K562 (cell line): ENCODE measurements around the gene DIPK1B. TPM values are rescaled to one million over a fixed set of nuclear protein-coding genes. Genes with fewer than 3 reads are reported as not detected.

Source experiments
- ATF7 ChIP-seq: fragments of 450-650 bp; IDR thresholded peaks from 2 replicates; pipeline ENCODE4 v1.7.1; 2014; ENCODE audit warnings: mild to moderate bottlenecking, moderate library complexity
- EHMT2 ChIP-seq: fragments of 450-650 bp; IDR thresholded peaks from 2 replicates; pipeline ENCODE4 v1.6.1; 2018; ENCODE audit warnings: antibody characterized with exemption
- ERF ChIP-seq: fragments of 450-650 bp; formaldehyde crosslinking; IDR thresholded peaks from 2 replicates; pipeline ENCODE4 v1.4.0; 2020; ENCODE audit warnings: mild to moderate bottlenecking, mixed read lengths
- FOXA3 ChIP-seq, 2 experiments: fragments of 450-650 bp in 1 of 2; sonication (generic) in 1 of 2; formaldehyde crosslinking; IDR thresholded peaks in 1 of 2; conservative IDR thresholded peaks in 1 of 2; 2 replicates each; pipeline versions ENCODE4 v1.4.0 to v1.8.0; 2020 to 2022; ENCODE audit warnings: mild to moderate bottlenecking in 2 of 2, missing genetic modification reagents in 1 of 2
- FOXJ2 ChIP-seq: fragments of 200-800 bp; sonication (Bioruptor generic); IDR thresholded peaks from 2 replicates; pipeline ENCODE4 v1.6.1; 2016; ENCODE audit warnings: missing genetic modification characterization, missing compliant biosample characterization
- HDAC2 ChIP-seq: fragments of 450-650 bp; IDR thresholded peaks from 2 replicates; pipeline ENCODE4 v1.6.1; 2016; ENCODE audit warnings: mild to moderate bottlenecking
- KAT8 ChIP-seq: fragments of 450-650 bp; IDR thresholded peaks from 2 replicates; pipeline ENCODE4 v1.6.1; 2016; ENCODE audit warnings: low read depth, mild to moderate bottlenecking
- MEF2A ChIP-seq: IDR thresholded peaks from 2 replicates; pipeline ENCODE4 v1.6.1; 2011; ENCODE audit warnings: low read depth, mild to moderate bottlenecking, low read length, moderate library complexity; ENCODE audit not compliant: control insufficient read depth
- MTA3 ChIP-seq: fragments of 450-650 bp; formaldehyde crosslinking; IDR thresholded peaks from 2 replicates; pipeline ENCODE4 v1.6.1; 2017; ENCODE audit warnings: mild to moderate bottlenecking, borderline replicate concordance
- POLR2A ChIP-seq: fragments of 450-650 bp; conservative IDR thresholded peaks from 2 replicates; pipeline ENCODE4 v1.6.1; 2016
- POLR2G ChIP-seq: fragments of 200-400 bp; formaldehyde crosslinking; IDR thresholded peaks from 2 replicates; pipeline ENCODE4 v1.6.1; 2017; ENCODE audit warnings: low read depth, mild to moderate bottlenecking, antibody characterized with exemption, low read length, moderate library complexity
- SMAD4 ChIP-seq: fragments of 250-450 bp; sonication (Bioruptor Pico); conservative IDR thresholded peaks from 2 replicates; pipeline ENCODE4 v1.8.0; 2021; ENCODE audit warnings: inconsistent platforms, mild to moderate bottlenecking, moderate library complexity
- U2AF1 ChIP-seq: fragments of 200-400 bp; formaldehyde crosslinking; optimal IDR thresholded peaks from 2 replicates; pipeline ENCODE3; 2017; ENCODE audit warnings: mild to moderate bottlenecking, low read depth, low read length, moderate library complexity
- ZNF134 ChIP-seq: fragments of 250-450 bp; sonication (Bioruptor Pico); conservative IDR thresholded peaks from 2 replicates; pipeline ENCODE4 v1.4.0; 2020
- ZNF239 ChIP-seq: fragments of 250-450 bp; sonication (Bioruptor Pico); IDR thresholded peaks from 2 replicates; pipeline ENCODE4 v1.4.0; 2020; ENCODE audit warnings: mild to moderate bottlenecking
- ZNF253 ChIP-seq: fragments of 250-450 bp; sonication (Bioruptor Pico); conservative IDR thresholded peaks from 2 replicates; pipeline ENCODE4 v1.6.1; 2021; ENCODE audit warnings: mild to moderate bottlenecking
- ZNF282 ChIP-seq: sonication (generic); formaldehyde crosslinking; IDR thresholded peaks from 2 replicates; pipeline ENCODE4 v1.8.1; 2023; ENCODE audit warnings: missing genetic modification reagents
- polyA plus RNA-seq, 8 experiments: library from polyadenylated mRNA; depleted of rRNA in 4 of 8; stranded (reverse) in 5 of 8; unstranded in 3 of 8; fragments of >200 nt; fragmentation: Nextera tagmentation in 2 of 8; fragmentation: Illumina TruSeq in 1 of 8; extraction: Ambion mirVana in 2 of 8; extraction: Trizol in 1 of 8; gene quantifications; 2 replicates each; pipeline versions ENCODE4 v1.2.1 to v1.2.3, GENCODE V29; 2011 to 2014; ENCODE audit warnings: inconsistent platforms in 1 of 8, missing spikeins in 1 of 8
- total RNA-seq, 7 experiments: library from RNA; depleted of rRNA in 6 of 7; stranded (reverse); fragments of >200 nt in 6 of 7; fragmentation: Illumina TruSeq in 2 of 7; extraction: Trizol in 2 of 7; gene quantifications; 2 replicates each; pipeline versions ENCODE4 v1.2.1 to v1.2.3, GENCODE V29; 2011 to 2021; ENCODE audit warnings: low replicate concordance in 1 of 7
- TF ChIP-seq, protein P1 (sequence below): sonication (generic); formaldehyde crosslinking; IDR thresholded peaks from 2 replicates; pipeline ENCODE4 v1.8.0; 2022; ENCODE audit warnings: missing genetic modification reagents, mild to moderate bottlenecking, borderline replicate concordance
- TF ChIP-seq, protein P2 (sequence below), 2 experiments: IDR thresholded peaks; 2 replicates each; pipeline ENCODE4 v1.6.1; 2012; ENCODE audit warnings: improper control_type of control experiment in 2 of 2, low read depth in 2 of 2, low read length in 2 of 2, borderline replicate concordance in 1 of 2
- TF ChIP-seq, protein P3 (sequence below): sonication (generic); formaldehyde crosslinking; IDR thresholded peaks from 2 replicates; pipeline ENCODE4 v1.8.0; 2022; ENCODE audit warnings: mild to moderate bottlenecking, missing genetic modification reagents, borderline replicate concordance
- TF ChIP-seq, protein P4 (sequence below): fragments of 250-450 bp; sonication (Bioruptor Pico); IDR thresholded peaks from 2 replicates; pipeline ENCODE4 v1.8.0; 2021; ENCODE audit warnings: moderate library complexity, mild to moderate bottlenecking, inconsistent platforms

The DIPK1B gene
- total and polyA plus RNA-seq, 9 of the 15 experiments (the other 6 are each of a cell fraction or from before 2014, with no cell fraction given) = 0.08 to 22.3 (median 5.9) TPM

DNA sequence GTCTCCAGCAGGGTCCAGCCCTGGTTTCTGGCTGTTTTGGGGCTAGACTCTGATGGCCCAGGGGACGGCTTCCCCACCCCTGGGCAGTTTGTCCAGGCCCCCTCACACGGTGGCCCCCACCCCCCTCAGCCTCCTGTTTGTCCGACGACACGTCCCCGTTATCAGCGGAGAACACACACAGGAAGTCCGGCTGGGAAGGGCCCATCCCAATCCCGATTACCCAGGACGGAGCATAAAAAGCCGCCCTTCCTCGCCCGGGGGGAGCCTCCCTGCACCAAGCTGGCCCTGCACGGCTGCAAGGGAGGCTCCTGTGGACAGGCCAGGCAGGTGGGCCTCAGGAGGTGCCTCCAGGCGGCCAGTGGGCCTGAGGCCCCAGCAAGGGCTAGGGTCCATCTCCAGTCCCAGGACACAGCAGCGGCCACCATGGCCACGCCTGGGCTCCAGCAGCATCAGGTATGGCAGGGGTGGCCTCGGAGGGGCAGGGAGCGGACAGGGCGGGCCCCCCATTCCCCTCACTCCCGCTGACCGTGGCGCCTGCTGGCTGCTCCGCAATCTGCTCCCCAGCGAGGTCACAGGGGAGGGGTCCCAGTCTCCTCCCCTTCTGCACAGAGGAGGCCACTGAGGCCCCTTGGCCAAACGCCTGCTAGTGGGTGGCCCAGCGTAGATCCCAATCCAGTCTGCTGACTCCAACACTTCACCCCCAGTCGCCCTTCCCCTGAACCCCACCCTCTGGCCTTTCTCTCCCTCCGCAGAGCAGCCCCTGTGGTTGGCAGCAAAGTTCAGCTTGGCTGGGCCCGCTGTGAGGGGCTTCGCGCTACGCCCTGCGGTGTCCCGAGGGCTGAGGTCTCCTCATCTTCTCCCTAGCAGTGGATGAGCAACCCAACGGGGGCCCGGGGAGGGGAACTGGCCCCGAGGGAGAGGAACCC lies 49.5 kb upstream of the DIPK1B start, which contains the start of gene EGFL7 (continued):
- TF ChIP-seq ERF (CRISPR knock-in tag) (0 out of 2 replicates have a peak, but pooled peaks have one; percentile 30), FOXA3 (CRISPR knock-in tag; conservative IDR thresholded peaks at IDR 0.05 in 1 of 2, IDR thresholded peaks at IDR 0.05 in 1 of 2) (no peak), HDAC2 (0 out of 2 replicates have a peak, but pooled peaks have one; percentile 76), ZNF134 (CRISPR knock-in tag) (no peak), MEF2A (no peak), FOXJ2 (tag) (no peak), POLR2A (peak; percentile 99), U2AF1 (no peak), KAT8 (no peak), SMAD4 (peak; percentile 84), MTA3 (peak; percentile 98), ZNF282 (CRISPR knock-in tag) (no peak), ZNF239 (CRISPR knock-in tag) (no peak), POLR2G (peak; percentile 100), EHMT2 (no peak), ZNF253 (CRISPR knock-in tag) (no peak), ATF7 (peak; percentile 69; the same call in 1 of the 2 replicates)
- TF ChIP-seq, protein P1, sequence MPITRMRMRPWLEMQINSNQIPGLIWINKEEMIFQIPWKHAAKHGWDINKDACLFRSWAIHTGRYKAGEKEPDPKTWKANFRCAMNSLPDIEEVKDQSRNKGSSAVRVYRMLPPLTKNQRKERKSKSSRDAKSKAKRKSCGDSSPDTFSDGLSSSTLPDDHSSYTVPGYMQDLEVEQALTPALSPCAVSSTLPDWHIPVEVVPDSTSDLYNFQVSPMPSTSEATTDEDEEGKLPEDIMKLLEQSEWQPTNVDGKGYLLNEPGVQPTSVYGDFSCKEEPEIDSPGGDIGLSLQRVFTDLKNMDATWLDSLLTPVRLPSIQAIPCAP = no peak
- TF ChIP-seq, protein P2, sequence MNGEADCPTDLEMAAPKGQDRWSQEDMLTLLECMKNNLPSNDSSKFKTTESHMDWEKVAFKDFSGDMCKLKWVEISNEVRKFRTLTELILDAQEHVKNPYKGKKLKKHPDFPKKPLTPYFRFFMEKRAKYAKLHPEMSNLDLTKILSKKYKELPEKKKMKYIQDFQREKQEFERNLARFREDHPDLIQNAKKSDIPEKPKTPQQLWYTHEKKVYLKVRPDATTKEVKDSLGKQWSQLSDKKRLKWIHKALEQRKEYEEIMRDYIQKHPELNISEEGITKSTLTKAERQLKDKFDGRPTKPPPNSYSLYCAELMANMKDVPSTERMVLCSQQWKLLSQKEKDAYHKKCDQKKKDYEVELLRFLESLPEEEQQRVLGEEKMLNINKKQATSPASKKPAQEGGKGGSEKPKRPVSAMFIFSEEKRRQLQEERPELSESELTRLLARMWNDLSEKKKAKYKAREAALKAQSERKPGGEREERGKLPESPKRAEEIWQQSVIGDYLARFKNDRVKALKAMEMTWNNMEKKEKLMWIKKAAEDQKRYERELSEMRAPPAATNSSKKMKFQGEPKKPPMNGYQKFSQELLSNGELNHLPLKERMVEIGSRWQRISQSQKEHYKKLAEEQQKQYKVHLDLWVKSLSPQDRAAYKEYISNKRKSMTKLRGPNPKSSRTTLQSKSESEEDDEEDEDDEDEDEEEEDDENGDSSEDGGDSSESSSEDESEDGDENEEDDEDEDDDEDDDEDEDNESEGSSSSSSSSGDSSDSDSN (IDR thresholded peaks at IDR 0.05; ENCODE audit: borderline replicate concordance in 1 of 2, low read depth in 2 of 2, low read length in 2 of 2) = peak in 1 of 2 experiments; percentile 92; a peak in 2 of 4 replicates
- TF ChIP-seq, protein P3, sequence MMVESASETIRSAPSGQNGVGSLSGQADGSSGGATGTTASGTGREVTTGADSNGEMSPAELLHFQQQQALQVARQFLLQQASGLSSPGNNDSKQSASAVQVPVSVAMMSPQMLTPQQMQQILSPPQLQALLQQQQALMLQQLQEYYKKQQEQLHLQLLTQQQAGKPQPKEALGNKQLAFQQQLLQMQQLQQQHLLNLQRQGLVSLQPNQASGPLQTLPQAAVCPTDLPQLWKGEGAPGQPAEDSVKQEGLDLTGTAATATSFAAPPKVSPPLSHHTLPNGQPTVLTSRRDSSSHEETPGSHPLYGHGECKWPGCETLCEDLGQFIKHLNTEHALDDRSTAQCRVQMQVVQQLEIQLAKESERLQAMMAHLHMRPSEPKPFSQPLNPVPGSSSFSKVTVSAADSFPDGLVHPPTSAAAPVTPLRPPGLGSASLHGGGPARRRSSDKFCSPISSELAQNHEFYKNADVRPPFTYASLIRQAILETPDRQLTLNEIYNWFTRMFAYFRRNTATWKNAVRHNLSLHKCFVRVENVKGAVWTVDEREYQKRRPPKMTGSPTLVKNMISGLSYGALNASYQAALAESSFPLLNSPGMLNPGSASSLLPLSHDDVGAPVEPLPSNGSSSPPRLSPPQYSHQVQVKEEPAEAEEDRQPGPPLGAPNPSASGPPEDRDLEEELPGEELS (CRISPR knock-in tag) = no peak
- TF ChIP-seq, protein P4, sequence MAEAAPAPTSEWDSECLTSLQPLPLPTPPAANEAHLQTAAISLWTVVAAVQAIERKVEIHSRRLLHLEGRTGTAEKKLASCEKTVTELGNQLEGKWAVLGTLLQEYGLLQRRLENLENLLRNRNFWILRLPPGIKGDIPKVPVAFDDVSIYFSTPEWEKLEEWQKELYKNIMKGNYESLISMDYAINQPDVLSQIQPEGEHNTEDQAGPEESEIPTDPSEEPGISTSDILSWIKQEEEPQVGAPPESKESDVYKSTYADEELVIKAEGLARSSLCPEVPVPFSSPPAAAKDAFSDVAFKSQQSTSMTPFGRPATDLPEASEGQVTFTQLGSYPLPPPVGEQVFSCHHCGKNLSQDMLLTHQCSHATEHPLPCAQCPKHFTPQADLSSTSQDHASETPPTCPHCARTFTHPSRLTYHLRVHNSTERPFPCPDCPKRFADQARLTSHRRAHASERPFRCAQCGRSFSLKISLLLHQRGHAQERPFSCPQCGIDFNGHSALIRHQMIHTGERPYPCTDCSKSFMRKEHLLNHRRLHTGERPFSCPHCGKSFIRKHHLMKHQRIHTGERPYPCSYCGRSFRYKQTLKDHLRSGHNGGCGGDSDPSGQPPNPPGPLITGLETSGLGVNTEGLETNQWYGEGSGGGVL (CRISPR knock-in tag) = no peak
